ENCODE data around the gene AHNAK.

DNA sequence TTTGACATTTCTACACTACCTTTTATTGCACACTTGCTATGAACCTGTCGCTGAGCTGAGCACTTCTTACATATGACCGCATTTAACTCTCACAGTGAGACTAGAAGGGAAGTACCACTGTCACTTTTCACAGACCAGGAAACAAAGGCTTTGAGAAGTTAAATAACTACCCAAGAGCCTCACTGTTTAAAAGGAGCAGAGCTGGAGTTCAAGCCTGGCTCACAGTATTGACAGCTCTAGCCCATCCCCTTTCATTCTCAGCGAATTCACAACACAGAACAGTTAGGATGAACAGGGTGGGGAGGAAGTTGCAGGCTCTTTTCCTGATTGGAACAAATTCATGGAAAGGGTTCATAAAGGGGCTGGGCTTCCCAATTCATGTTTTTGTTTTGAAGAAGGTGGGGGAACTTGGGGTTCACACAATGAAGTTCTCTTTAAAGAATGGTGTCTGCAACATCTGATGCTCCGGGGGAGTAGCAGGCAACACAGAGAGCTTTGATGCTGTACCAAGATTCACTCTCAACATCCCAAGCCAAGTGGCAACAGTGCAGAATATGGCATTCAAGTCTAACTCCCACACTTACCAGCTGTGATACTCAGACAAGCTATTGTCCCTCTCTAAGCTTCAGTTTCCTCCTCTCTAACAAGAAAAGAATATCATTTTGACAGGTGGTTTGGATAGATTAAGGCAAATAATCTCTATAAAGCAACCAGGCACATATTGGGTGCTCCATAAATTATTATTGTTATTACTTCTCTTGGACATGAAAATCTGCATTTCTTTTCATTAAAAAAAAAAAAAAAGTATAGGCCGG, 110.6 kb downstream of the AHNAK start:
- TF ChIP-seq EZH2phosphoT487 (IDR thresholded peaks at IDR 0.05; ENCODE audit: borderline replicate concordance, low read depth, low read length), result no peak
- no peak for TF ChIP-seq CTCF (conservative IDR thresholded peaks at IDR 0.05; ENCODE audit: low read length)

All from OCI-LY7 (cell line).